AG20443 (cell line): ENCODE results near the gene SPINDOC.
A peak's percentile ranks its signal among the peaks of the same experiment; 100 is the strongest.
"Not testable (repeated sequence)": the region's sequence is repeated elsewhere in the genome, so short reads cannot be mapped to it uniquely, and the experiment has no call there.

ENCODE experiments used
- DNase-seq: peaks from one replicate; pipeline ENCODE4 v3.0.0; 2012; ENCODE audit warnings: low spot score, mixed read lengths

The SPINDOC gene

GRCh38 chr11:63813035-63813562 is at the start of gene SPINDOC:
Gene SPINDOC, plus strand, starts transcription at chr11:63813456. Its CDS starts 231 bp downstream, at chr11:63813687.
- DNase-seq, result peak; percentile 98

GRCh38 chr11:63763496-63764339 is 49.5 kb upstream of the SPINDOC start:
- no peak for DNase-seq

- no peak for DNase-seq
These were observed 48.9 kb upstream of the SPINDOC start for GRCh38 chr11:63764340-63764678.

- no peak for DNase-seq
These were observed 48.3 kb upstream of the SPINDOC start for GRCh38 chr11:63764679-63765647.

GRCh38 chr11:63765688-63766241 is 47.5 kb upstream of the SPINDOC start:
- no peak for DNase-seq

GRCh38 chr11:63766531-63767235 is 46.6 kb upstream of the SPINDOC start:
- no peak for DNase-seq

GRCh38 chr11:63767267-63767564 is 46.0 kb upstream of the SPINDOC start:
- no peak for DNase-seq

- DNase-seq, result peak; percentile 77
These were observed 45.6 kb upstream of the SPINDOC start for GRCh38 chr11:63767565-63768236.

GRCh38 chr11:63768237-63769041 is 44.8 kb upstream of the SPINDOC start, which contains the start of gene ZFTA:
Gene ZFTA, minus strand, starts transcription at chr11:63768775. Its CDS starts 153 bp downstream, at chr11:63768622.
- DNase-seq, result peak; percentile 89

- peak; percentile 89 for DNase-seq
These were observed 44.1 kb upstream of the SPINDOC start for GRCh38 chr11:63769042-63769713.

- no peak for DNase-seq
These were observed 43.4 kb upstream of the SPINDOC start for GRCh38 chr11:63769714-63770455.

GRCh38 chr11:63770763-63771162 is 42.5 kb upstream of the SPINDOC start:
- no peak for DNase-seq

- not testable (repeated sequence) for DNase-seq
These were observed 41.4 kb upstream of the SPINDOC start for GRCh38 chr11:63771741-63772318.

GRCh38 chr11:63775191-63775590 is 38.1 kb upstream of the SPINDOC start:
- no peak for DNase-seq

GRCh38 chr11:63779039-63779438 is 34.2 kb upstream of the SPINDOC start:
- DNase-seq, result no peak

- DNase-seq, result no peak
These were observed 30.5 kb upstream of the SPINDOC start for GRCh38 chr11:63782749-63783148.

- no peak for DNase-seq
These were observed 29.2 kb upstream of the SPINDOC start for GRCh38 chr11:63783925-63784592.

- no peak for DNase-seq
These were observed 27.4 kb upstream of the SPINDOC start for GRCh38 chr11:63785823-63786222.
